KG1 (cell line): ENCODE measurements around the gene SLC13A2.

ENCODE experiments used
- DNase-seq: peaks from one replicate; lab custom pipeline; 2025; lab: John Stamatoyannopoulos, UW

Gene SLC13A2

DNA sequence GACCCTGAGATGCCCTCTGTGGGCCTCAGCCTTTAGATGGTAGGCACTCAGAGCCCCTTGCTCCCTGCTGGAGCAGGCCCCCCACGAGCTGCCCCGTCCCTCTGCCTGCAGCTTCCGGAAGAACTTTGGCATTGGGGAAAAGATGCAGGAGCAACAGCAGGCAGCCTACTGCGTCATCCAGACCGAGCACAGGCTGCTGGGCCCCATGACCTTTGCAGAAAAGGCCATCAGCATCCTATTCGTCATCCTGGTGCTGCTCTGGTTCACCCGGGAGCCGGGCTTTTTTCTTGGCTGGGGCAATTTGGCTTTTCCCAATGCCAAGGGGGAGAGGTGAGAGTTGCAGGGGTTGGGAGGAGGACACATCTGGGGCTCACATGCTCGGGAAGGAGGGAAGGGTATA is 20.0 kb downstream of the SLC13A2 start:
- no peak for DNase-seq

DNA sequence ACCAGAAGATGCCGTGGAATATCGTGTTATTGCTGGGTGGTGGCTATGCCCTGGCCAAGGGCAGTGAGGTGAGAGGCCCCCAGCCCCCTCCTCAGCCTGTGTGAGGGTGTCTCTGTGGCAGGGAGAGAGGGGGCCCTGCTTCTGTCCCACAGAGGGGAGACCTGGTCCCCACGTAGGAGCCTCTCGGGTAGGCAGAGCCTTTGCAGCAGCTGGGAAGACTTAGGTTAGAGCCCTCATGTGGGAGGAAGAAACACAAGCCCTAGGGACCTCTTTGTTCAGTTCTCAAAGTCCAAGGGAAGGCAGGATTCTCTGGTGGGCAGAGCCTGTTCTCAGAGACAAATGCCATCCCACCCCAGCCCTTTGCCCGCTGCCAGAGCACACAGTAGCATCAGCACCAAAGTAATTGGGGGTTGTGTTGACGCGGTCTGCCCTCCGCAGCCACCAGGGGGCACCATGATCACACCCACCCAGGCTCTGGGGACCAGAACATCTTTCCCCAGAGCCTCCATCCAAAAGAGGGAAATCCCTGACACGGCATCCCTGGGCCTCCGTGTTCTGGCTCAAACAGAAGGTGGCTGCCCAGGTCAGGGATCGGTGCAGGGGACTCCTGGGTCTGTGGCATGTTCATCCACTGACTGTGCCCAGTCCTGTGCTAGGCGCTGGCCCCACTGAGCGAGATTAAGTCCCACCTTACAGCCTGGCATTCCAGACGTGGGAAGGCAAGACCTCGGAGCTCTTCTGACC is 21.2 kb downstream of the SLC13A2 start:
- peak; percentile 42 for DNase-seq

DNA sequence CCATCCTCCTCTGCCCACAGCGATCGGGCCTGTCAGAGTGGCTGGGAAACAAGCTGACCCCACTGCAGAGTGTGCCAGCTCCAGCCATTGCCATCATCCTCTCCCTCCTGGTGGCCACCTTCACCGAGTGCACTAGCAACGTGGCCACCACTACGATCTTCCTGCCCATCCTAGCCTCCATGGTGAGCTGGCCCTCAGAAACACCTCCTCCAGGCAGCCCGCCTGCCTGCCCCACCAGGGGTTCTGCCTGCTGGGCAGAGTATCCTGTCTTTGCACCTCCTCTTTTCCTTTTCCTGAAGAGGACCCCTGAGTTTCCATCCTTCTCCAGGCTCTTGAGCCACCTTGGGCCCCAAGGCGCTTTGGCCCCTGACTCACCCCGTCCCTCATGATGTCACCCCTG is 22.2 kb downstream of the SLC13A2 start:
- no peak for DNase-seq

- DNase-seq = no peak
Measured at GRCh38 chr17:28497931-28498330, 24.5 kb downstream of the SLC13A2 start.

- no peak for DNase-seq
Measured at GRCh38 chr17:28498652-28499363, 25.4 kb downstream of the SLC13A2 start.

DNA sequence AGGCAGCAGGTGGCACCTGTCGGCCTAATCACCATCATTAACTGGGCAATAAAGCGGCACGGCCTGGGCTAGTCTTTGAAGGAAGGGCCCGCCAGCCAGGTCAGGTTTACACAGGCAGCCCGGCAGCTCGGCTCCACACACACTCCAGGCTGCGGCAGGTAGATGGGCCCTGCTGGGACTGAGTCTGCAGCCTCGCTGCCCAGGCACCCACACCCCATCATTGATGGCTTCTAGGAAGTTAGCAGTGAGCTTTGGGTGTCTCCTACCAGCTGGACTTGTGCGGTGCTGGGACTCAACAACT is 25.9 kb downstream of the SLC13A2 start:
- no peak for DNase-seq

- DNase-seq = no peak
Measured at GRCh38 chr17:28499684-28500357, 26.4 kb downstream of the SLC13A2 start.

GRCh38 chr17:28500712-28501379 is 27.4 kb downstream of the SLC13A2 start:
- DNase-seq = no peak

- no peak for DNase-seq
Measured at GRCh38 chr17:28501421-28502284, 28.2 kb downstream of the SLC13A2 start.

DNA sequence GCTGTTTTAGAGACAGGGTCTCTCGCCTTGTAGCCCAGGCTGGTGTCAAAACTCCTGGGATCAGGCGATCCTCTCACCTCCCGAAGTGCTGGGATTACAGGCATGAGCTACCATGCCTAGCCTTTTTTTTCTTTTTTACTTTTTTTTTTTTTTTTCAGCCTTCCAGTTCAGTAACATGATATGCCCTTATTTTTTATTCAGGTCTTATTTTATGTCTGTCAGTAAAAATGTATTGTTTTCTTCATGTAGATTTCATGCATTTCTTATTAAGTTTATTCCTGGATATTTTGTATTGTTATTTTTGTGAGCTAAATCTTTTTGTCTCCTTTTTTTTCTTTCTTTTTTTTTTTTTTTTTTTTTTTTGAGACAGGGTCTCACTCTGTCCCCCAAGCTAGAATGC is 30.0 kb downstream of the SLC13A2 start:
- DNase-seq = no peak

DNA sequence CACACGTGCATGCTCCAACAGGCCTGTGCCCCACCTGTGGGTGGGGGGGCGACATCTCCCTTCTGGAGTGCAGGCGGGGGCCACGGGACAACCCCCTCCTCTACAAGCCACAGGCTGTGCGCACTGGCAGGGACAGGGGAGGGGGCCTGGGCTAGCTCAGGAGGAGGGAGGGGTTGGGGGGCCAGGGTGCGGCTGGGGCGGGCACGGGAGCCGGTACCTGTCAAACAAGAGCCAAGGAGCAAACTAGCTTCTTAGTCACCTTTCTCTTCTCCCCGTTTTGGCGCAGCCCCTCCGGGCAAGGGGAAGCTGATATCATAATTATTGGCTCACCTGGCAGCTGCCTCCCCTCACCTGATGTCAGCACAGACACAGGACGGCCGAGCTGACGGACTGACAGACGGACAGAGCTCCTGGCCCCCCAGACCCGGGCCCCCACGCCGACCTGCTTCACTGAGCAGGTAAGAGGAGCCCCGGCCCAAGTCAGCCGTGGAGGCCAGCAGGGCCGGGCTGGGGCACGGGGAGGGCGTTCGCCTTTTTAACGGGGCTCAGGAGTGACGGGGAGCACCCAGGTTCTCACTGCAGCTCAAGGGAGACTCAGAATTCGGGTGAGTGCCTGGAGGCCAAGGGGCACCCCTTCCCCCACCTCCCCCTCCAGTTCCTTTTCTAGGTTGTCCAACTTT is 32.7 kb downstream of the SLC13A2 start, which contains the start of gene FOXN1:
TSS of gene FOXN1 (plus strand) at position 363 of the 680 bp plus-strand sequence. CDS start 17,622 bp downstream, outside the sequence.
- no peak for DNase-seq

GRCh38 chr17:28506763-28507487 is 33.5 kb downstream of the SLC13A2 start:
- DNase-seq = no peak

- no peak for DNase-seq
Measured at GRCh38 chr17:28507567-28508203, 34.2 kb downstream of the SLC13A2 start.

GRCh38 chr17:28508211-28508724 is 34.8 kb downstream of the SLC13A2 start:
- DNase-seq = no peak

DNA sequence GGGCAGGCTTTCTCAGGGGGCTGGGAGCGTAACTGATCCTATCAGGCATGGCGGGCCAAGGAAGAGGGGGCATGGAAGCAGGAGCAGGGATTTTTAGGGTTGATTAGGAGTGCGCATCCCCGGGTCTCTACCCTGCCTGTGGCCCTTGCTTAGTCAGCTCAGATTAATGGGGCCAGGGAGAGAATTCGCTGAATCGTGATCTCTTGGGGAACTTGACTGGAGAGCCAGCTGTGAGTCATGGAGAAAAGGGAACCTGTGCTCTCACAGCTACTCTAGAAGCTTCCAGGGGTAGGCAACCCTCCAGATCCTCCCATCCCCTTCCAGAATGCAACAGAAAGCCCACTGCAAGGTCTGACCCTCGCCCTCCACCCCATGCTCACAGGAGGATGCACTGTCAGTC is 36.3 kb downstream of the SLC13A2 start:
- no peak for DNase-seq

DNA sequence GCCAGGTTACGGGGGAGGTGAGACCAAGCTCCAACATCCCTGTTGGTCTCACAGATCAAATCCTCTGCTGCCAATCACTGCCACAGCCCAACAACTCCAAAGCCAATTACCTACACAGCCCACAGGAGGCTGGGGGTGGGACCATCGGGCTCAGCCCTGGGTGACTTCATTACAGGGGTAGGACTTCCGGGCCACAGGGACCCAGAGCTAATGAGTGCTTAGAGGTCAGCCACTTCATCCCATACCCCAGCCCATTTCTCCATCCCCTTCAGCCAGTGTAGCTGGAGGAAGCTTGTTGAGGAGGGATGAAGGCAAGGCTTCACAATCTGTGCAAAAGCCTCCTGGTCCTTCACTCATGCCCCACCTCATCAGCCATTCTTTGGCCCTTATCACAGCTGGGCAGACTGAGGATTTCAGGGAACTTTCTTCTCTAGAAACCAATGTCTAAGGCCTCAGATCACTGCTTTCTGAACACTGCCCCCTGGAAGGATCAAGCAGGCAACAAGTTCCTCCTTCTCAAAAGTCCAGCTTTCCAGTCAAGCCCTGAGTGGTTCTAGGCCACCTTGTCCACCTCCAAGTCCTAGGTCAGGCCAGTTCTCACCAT is 38.5 kb downstream of the SLC13A2 start:
- no peak for DNase-seq

DNA sequence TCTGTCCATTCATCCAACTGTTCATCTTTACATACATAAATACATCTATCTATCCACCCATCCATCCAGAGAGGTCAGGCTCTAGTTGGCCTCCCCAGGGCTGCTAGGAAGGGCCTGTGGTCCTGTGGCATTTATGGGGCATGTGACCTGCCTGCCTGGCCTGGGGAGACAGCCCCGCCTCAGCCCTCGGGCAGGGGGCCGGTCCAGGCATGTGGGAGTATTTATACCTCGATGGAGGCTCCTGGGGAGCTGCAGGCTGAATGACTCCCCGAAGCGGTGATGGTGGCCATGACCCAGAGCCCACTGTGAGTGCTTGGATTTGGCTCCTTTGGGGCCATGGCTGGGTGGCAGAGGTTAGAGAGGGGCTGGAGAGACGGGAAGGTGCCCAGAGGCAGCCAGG is 40.0 kb downstream of the SLC13A2 start:
- DNase-seq = no peak

DNA sequence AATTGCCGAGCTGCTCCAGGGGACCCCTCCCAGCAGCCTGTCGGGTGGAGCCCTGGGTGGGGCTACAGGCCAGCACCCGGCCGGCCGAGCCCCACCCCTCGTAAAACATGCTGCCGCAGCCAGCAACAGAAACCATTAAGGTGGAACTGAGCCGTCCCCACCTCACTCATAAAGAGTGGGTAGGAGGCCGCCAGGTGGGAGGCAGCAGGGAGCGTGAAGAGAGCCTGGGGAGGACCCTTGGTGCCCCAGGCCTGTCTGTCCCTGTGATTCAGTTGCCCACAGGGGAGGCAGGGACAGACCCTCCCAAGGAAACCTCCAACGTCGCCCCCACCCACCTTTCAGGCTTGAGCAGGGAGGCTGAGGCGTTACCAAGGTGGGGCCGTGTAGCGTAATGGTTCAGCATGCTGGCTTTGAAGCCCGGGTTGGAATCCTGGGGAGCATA is 41.1 kb downstream of the SLC13A2 start:
- no peak for DNase-seq

DNA sequence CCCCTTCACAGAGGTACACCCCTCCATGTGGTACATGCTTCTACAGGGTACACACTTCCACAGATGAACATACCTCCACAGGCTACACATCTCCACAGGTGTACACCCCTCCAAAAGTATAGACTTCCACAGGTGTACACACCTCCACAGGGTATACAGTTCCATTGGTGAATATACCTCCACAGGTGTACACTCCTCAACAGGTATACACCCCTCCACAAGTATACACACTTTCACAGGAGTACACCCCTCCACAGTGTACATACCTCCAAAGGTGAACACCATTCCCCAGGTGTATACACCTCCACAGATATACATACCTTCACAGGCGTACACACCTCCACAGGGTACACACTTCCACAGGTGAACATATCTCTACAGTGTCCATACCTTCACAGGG is 42.1 kb downstream of the SLC13A2 start:
- no peak for DNase-seq
